ENCODE data around the gene TMEM270.

- TF ChIP-seq POLR2A (IDR thresholded peaks at IDR 0.05; ENCODE audit: low read depth, low read length) (no peak), CREB1 (IDR thresholded peaks at IDR 0.05; ENCODE audit: low read depth) (no peak), MTA2 (IDR thresholded peaks at IDR 0.05; ENCODE audit: low read depth) (no peak), EZH2 (IDR thresholded peaks at IDR 0.05; ENCODE audit: borderline replicate concordance, control insufficient read depth, low read depth, low read length) (no peak), CEBPB (IDR thresholded peaks at IDR 0.05; ENCODE audit: borderline replicate concordance in 1 of 2, low read depth in 2 of 2, low read length in 2 of 2) (no peak), HDAC6 (IDR thresholded peaks at IDR 0.05; ENCODE audit: unreplicated experiment) (no peak), CHD4 (IDR thresholded peaks at IDR 0.05) (no peak)
- TF ChIP-seq, protein P1, sequence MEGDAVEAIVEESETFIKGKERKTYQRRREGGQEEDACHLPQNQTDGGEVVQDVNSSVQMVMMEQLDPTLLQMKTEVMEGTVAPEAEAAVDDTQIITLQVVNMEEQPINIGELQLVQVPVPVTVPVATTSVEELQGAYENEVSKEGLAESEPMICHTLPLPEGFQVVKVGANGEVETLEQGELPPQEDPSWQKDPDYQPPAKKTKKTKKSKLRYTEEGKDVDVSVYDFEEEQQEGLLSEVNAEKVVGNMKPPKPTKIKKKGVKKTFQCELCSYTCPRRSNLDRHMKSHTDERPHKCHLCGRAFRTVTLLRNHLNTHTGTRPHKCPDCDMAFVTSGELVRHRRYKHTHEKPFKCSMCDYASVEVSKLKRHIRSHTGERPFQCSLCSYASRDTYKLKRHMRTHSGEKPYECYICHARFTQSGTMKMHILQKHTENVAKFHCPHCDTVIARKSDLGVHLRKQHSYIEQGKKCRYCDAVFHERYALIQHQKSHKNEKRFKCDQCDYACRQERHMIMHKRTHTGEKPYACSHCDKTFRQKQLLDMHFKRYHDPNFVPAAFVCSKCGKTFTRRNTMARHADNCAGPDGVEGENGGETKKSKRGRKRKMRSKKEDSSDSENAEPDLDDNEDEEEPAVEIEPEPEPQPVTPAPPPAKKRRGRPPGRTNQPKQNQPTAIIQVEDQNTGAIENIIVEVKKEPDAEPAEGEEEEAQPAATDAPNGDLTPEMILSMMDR (IDR thresholded peaks at IDR 0.05 in 2 of 3, conservative IDR thresholded peaks at IDR 0.05 in 1 of 3; ENCODE audit: control insufficient read depth in 2 of 3, extremely low read depth in 1 of 3, insufficient read depth in 1 of 3, low read depth in 3 of 3, low read length in 3 of 3): peak; percentile 64 to 87 (median 83)
- TF ChIP-seq, protein P2, sequence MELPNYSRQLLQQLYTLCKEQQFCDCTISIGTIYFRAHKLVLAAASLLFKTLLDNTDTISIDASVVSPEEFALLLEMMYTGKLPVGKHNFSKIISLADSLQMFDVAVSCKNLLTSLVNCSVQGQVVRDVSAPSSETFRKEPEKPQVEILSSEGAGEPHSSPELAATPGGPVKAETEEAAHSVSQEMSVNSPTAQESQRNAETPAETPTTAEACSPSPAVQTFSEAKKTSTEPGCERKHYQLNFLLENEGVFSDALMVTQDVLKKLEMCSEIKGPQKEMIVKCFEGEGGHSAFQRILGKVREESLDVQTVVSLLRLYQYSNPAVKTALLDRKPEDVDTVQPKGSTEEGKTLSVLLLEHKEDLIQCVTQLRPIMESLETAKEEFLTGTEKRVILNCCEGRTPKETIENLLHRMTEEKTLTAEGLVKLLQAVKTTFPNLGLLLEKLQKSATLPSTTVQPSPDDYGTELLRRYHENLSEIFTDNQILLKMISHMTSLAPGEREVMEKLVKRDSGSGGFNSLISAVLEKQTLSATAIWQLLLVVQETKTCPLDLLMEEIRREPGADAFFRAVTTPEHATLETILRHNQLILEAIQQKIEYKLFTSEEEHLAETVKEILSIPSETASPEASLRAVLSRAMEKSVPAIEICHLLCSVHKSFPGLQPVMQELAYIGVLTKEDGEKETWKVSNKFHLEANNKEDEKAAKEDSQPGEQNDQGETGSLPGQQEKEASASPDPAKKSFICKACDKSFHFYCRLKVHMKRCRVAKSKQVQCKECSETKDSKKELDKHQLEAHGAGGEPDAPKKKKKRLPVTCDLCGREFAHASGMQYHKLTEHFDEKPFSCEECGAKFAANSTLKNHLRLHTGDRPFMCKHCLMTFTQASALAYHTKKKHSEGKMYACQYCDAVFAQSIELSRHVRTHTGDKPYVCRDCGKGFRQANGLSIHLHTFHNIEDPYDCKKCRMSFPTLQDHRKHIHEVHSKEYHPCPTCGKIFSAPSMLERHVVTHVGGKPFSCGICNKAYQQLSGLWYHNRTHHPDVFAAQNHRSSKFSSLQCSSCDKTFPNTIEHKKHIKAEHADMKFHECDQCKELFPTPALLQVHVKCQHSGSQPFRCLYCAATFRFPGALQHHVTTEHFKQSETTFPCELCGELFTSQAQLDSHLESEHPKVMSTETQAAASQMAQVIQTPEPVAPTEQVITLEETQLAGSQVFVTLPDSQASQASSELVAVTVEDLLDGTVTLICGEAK (IDR thresholded peaks at IDR 0.05; ENCODE audit: borderline replicate concordance): no peak
Observed at GRCh38 chr7:73811760-73812168, 49.2 kb upstream of the TMEM270 start.
